ENCODE results near the gene UPF1. TPM values are rescaled to one million over a fixed set of nuclear protein-coding genes. Genes with fewer than 3 reads are reported as not detected.

Gene UPF1
- total RNA-seq, 3 donors from 2014 or later (not counting 1 experiment from before 2014, with no cell fraction given) = 123 to 140 (median 138) TPM

DNA sequence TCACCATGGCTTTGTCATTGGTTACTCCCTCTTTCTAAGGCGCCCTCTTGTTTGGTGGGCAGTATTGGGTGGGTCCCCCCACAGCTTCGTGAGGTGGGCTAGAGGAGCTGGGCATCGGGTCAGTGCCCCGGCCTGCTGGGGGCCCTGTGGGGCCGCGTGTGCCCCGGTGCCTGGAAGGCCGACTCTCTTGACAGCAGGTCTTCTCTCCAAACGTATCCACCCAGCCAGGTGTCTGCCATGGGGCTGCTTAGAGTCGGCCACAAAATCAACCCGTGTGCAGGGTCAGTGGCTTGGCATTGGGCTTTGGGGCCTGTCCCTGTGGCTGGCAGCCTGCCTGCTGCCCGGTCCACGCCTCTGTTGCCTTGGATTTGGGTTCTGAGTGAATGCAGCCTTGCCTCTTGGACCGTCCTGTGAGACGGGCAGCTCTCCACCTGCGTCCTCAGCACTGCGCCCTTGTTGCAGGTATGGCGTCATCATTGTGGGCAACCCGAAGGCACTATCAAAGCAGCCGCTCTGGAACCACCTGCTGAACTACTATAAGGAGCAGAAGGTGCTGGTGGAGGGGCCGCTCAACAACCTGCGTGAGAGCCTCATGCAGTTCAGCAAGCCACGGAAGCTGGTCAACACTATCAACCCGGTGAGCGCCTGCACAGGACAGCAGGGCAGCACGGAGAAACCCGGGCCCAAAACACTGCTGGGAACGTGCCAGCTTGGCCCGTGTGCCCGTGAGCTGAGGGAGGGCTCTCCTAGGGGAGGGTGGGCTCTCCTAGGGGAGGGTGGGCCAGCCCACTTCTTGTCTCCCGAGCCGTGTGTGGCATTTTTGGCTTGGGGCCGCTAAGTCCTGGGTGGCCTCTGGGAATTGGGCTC lies 31.4 kb downstream of the UPF1 start:
- TF ChIP-seq, protein P1, sequence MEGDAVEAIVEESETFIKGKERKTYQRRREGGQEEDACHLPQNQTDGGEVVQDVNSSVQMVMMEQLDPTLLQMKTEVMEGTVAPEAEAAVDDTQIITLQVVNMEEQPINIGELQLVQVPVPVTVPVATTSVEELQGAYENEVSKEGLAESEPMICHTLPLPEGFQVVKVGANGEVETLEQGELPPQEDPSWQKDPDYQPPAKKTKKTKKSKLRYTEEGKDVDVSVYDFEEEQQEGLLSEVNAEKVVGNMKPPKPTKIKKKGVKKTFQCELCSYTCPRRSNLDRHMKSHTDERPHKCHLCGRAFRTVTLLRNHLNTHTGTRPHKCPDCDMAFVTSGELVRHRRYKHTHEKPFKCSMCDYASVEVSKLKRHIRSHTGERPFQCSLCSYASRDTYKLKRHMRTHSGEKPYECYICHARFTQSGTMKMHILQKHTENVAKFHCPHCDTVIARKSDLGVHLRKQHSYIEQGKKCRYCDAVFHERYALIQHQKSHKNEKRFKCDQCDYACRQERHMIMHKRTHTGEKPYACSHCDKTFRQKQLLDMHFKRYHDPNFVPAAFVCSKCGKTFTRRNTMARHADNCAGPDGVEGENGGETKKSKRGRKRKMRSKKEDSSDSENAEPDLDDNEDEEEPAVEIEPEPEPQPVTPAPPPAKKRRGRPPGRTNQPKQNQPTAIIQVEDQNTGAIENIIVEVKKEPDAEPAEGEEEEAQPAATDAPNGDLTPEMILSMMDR (IDR thresholded peaks at IDR 0.05) = no peak
- Histone ChIP-seq H3K36me3 (ENCODE audit: control insufficient read depth, insufficient read depth, low read length) (peaks cover 88% of the 10 kb centered on the region), H3K27me3 (ENCODE audit: control insufficient read depth, insufficient read depth, low read length) (no peaks in the 10 kb centered on the region), H3K9me3 (ENCODE audit: control insufficient read depth, insufficient read depth, low read length) (no peaks in the 10 kb centered on the region), H3K4me1 (ENCODE audit: control insufficient read depth, insufficient read depth, low read length) (peaks cover 10% of the 10 kb centered on the region), H3K4me3 (ENCODE audit: low read length) (no peak overlapping the region), H3K27ac (ENCODE audit: low read length) (no peak overlapping the region)
- no peak overlapping the region for H3K4me3 Mint-ChIP-seq
- peaks cover 0 to 13% of the 10 kb centered on the region in 2 donors for H3K4me1 Mint-ChIP-seq
- no peaks in the 10 kb centered on the region for H3K27me3 Mint-ChIP-seq (ENCODE audit: low read depth in 2 of 2)
- intact Hi-C loops (cut with micrococcal nuclease) = no loop called here
- H3K9me3 Mint-ChIP-seq = no peaks in the 10 kb centered on the region
- ATAC-seq (no peak), DNase-seq (no peak)
- H3K27ac Mint-ChIP-seq = no peak overlapping the region
- H3K36me3 Mint-ChIP-seq = no peaks in the 10 kb centered on the region
- WGBS (ENCODE audit: insufficient coverage) = 97% methylated on average over 33 of the region's 33 CpGs

DNA sequence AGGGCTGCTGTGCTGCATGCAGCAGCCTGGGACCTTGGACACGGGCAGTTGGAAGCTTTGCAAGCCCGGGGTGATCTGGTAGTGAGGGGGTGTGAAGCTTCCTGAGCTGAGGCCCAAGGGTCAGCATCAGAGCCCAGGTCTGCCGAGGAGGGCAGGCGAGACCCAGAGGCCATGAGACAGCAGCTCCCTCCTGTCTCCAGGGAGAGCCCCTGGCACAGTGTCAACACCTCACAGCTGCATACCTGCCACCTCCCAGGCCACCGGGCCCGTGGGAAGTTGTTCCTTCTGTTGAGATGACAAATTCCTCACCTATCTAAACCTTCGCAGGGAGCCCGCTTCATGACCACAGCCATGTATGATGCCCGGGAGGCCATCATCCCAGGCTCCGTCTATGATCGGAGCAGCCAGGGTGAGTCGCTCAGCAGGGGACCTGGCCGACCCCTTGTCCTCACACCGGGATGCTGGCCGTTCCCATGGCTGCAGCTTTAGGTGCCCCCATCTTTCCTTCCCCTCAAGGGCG lies 32.1 kb downstream of the UPF1 start:
- H3K4me3 ChIP-seq (ENCODE audit: low read length) = no peak overlapping the region
- no peaks in the 10 kb centered on the region for H3K9me3 ChIP-seq (ENCODE audit: control insufficient read depth, insufficient read depth, low read length)
- Mint-ChIP-seq H3K4me3 (no peak overlapping the region), H3K36me3 (no peaks in the 10 kb centered on the region), H3K27ac (no peak overlapping the region), H3K27me3 (ENCODE audit: low read depth in 2 of 2) (no peaks in the 10 kb centered on the region), H3K4me1 (peaks cover 0 to 13% of the 10 kb centered on the region in 2 donors), H3K9me3 (no peaks in the 10 kb centered on the region)
- H3K36me3 ChIP-seq (ENCODE audit: control insufficient read depth, insufficient read depth, low read length) = peaks cover 83% of the 10 kb centered on the region
- intact Hi-C loops (cut with micrococcal nuclease) = no loop called here
- no peak overlapping the region for H3K27ac ChIP-seq (ENCODE audit: low read length)
- TF ChIP-seq, protein P1 (IDR thresholded peaks at IDR 0.05) = no peak
- no peaks in the 10 kb centered on the region for H3K27me3 ChIP-seq (ENCODE audit: control insufficient read depth, insufficient read depth, low read length)
- ATAC-seq (no peak), DNase-seq (no peak)
- 96% methylated on average over 16 of the region's 16 CpGs for WGBS (ENCODE audit: insufficient coverage)
- H3K4me1 ChIP-seq (ENCODE audit: control insufficient read depth, insufficient read depth, low read length) = peaks cover 10% of the 10 kb centered on the region

DNA sequence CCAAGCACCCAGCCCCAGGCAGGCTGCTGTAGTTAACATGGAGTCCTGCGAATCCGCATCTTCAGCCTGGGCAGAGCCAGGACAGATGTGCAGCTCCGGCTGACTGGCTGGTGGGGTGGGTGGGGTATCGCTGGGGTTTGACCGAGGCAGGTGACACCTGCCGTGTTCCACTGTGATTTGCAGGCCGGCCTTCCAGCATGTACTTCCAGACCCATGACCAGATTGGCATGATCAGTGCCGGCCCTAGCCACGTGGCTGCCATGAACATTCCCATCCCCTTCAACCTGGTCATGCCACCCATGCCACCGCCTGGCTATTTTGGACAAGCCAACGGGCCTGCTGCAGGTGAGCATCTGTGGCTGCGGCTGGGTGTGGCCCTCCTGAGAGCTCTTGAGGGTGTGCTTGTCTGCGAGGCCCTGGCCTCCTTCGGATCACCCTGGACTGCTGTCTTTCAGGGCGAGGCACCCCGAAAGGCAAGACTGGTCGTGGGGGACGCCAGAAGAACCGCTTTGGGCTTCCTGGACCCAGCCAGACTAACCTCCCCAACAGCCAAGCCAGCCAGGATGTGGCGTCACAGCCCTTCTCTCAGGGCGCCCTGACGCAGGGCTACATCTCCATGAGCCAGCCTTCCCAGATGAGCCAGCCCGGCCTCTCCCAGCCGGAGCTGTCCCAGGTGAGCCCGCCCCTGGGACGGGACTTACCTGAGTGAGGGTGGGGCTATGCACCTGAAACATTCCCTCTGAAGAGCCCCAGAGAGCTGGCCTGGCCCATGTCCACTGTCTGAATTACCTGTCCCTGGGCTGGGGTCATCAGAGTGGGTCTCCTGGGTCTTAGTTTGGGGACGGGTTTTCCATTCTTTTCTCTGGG lies 33.6 kb downstream of the UPF1 start:
- DNase-seq (no peak), ATAC-seq (no peak)
- 95% methylated on average over 27 of the region's 27 CpGs for WGBS (ENCODE audit: insufficient coverage)
- Histone ChIP-seq H3K4me1 (ENCODE audit: control insufficient read depth, insufficient read depth, low read length) (peaks cover 21% of the 10 kb centered on the region), H3K27me3 (ENCODE audit: control insufficient read depth, insufficient read depth, low read length) (no peaks in the 10 kb centered on the region), H3K36me3 (ENCODE audit: control insufficient read depth, insufficient read depth, low read length) (peaks cover 69% of the 10 kb centered on the region), H3K4me3 (ENCODE audit: low read length) (no peak overlapping the region), H3K9me3 (ENCODE audit: control insufficient read depth, insufficient read depth, low read length) (no peaks in the 10 kb centered on the region), H3K27ac (ENCODE audit: low read length) (no peak overlapping the region)
- TF ChIP-seq, protein P1 (IDR thresholded peaks at IDR 0.05) = no peak
- Mint-ChIP-seq H3K9me3 (no peaks in the 10 kb centered on the region), H3K4me3 (no peak overlapping the region), H3K27me3 (ENCODE audit: low read depth in 2 of 2) (no peaks in the 10 kb centered on the region), H3K4me1 (peaks cover 0 to 13% of the 10 kb centered on the region in 2 donors), H3K27ac (no peak overlapping the region), H3K36me3 (no peaks in the 10 kb centered on the region)
- intact Hi-C loops (cut with micrococcal nuclease) = no loop called here
